ENCODE data around the gene LGALS4.
A peak's percentile ranks its signal among the peaks of the same experiment; 100 is the strongest.
"Not testable (repeated sequence)": the region's sequence is repeated elsewhere in the genome, so short reads cannot be mapped to it uniquely, and the experiment has no call there.

The LGALS4 gene

GRCh38 chr19:38812841-38813320, at the start of gene LGALS4:
Gene LGALS4 (minus strand): TSS chr19:38812945. CDS start chr19:38812886, 59 bp downstream.
- DNase-seq = no peak

DNA sequence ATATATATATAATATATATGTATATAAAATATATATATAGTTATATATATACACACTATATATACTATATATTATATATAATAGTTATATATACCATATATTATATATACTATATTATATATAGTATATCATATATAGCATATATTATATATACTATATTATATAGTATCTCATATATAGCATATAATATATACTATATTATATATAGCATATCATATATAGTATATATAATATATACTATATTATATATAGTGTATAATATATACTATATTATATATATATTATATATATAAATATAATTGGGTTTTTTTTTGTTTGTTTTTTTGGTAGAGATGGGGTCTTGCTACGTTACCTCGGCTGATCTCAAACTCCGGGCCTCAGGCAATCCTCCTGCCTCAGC, 48.6 kb upstream of the LGALS4 start:
- DNase-seq = no peak

GRCh38 chr19:38859631-38860204, 47.0 kb upstream of the LGALS4 start:
- not testable (repeated sequence) for DNase-seq

DNA sequence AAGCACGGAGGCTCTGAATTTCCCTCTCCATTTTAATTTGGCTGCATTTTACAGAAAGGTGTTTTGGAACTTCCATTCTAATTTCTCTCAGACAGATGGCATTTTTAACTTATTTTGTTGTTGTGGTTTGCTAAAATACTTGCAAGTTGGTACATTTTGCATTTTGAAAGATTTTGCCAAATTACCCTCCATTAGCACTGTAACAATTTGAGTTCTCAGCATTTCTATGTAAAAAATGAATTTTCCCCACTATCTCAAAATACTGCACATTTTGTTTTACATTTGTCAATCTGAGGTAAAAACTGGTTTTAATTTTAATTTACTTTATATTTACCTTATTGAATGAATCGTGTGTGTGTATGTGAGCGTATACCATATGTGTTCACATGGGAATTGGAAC, 44.1 kb upstream of the LGALS4 start:
- DNase-seq = no peak

DNA sequence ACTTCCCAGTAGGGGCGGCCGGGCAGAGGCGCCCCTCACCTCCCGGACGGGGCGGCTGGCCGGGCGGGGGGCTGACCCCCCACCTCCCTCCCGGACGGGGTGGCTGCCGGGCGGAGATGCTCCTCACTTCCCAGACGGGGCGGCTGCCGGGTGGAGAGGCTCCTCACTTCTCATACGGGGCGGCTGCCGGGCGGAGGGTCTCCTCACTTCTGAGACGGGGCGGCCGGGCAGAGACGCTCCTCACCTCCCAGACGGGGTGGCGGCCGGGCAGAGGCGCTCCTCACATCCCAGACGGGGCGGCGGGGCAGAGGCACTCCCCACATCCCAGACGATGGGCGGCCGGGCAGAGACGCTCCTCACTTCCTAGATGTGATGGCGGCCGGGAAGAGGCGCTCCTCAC, 43.0 kb upstream of the LGALS4 start:
- not testable (repeated sequence) for DNase-seq

- DNase-seq = not testable (repeated sequence)
Measured at GRCh38 chr19:38854961-38855360, 42.2 kb upstream of the LGALS4 start.

- DNase-seq = no peak
Measured at GRCh38 chr19:38853214-38853613, 40.5 kb upstream of the LGALS4 start.

- DNase-seq = peak; percentile 62
Measured at GRCh38 chr19:38852231-38853044, 39.7 kb upstream of the LGALS4 start.

DNA sequence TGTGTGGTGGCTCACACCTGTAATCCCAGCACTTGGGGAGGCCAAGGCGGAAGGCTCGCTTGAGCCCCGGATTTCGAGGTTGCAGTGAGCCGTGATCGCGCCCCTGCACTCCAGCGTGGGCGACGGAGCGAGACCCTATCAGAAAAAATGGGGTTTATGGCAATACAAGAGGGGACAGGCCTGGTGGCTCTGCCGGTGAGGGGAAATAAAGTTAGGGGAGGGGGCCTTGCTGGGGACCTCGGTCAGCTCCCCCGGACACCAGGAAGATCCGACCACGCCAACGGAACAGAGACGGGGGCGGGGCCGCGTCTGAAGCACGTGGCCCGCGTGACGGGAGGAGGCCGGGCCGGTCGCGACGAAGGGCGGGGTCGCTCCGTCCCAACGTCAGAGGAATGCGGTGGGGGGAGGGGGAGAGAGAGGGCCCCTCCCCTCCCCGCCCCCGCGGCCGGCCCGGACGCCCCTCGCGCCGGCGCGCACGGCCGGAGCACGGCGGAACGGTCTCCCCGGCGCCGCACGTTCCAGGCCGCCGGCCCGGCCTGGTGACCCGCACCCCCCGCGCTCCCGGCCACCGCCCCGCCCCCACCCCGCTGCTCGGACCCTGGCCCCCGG, 39.0 kb upstream of the LGALS4 start:
- DNase-seq = peak; percentile 94

GRCh38 chr19:38850976-38851621, 38.4 kb upstream of the LGALS4 start:
- DNase-seq = peak; percentile 77

GRCh38 chr19:38850436-38850975, 37.8 kb upstream of the LGALS4 start:
- DNase-seq = peak; percentile 85

- peak; percentile 100 for DNase-seq
Measured at GRCh38 chr19:38849860-38850435, 37.2 kb upstream of the LGALS4 start, which contains the start of gene HNRNPL. Gene HNRNPL (minus strand): TSS chr19:38849986. CDS start chr19:38849966, 20 bp downstream.

DNA sequence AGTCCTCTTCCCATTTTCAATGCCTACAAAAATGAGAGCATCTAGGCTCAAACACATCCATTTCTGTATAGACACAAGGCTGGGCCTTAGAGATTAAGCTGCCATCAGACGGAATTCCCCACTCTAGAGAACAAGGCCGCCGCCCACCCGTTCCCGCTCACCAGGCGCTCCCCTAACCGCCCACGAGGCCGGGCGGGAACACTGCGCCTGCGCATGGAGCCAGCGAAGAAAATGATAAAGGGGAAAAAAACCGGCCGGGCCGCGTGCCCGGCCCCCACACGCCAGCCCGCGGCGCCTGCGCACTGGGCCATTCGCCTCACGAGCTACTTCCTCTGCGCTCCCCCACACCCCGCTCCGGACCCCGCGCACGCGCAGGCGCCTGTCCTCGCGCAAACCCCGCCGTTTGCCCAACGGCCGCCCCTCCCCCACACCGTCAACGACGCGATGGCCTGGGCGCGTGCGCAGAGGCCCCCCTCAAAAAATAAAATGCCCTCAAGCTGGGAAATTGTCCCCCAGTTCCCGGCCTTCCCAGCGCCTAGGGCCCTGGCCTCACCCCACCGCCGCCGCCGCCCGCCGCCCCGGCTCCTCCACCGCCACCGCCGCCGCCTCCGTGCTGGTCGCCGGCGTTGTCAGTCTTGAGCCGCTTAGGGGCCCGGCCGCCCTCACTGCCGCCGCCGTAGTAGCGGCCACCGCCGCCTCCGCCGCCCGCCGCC, 36.6 kb upstream of the LGALS4 start:
- DNase-seq = peak; percentile 97

DNA sequence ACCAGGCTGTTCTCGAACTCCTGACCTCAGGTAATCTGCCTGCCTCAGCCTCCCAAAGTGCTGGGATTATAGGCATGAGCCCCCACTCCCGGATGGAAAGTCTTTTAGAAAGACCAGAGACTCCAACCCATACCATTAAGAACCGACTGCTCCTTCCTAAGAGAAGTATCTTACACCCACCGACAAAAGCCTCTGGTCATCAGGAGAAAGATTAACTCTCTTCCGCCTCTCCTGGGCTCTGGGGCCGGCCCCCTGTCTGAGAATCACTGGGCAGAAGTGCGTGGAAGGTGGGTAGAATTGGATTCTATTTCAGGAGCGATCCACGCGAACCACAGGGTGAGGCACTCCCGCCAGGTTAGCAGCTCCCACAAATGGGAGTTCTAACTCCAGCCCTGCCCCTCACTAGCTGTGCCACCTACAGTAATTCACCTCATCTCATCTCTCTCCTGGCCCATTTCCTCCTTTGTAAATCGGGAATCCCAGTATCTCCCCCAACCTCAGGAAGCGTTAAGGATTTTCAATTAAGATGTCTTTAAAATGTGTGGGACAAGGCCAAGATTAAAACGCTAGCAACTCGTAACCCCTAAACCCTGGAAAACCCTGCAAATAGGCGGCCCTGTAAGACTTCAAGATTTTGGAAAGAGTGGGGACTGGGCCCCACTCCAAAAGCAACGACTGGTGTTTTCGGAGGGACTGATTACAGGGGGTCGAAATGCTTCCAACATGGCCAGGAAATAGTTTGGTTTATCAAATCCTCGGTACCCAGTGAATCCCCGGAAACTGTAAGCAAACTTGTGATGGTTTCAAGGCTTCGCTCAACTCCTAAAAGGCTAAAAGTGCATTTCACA, 35.8 kb upstream of the LGALS4 start:
- DNase-seq = no peak

- DNase-seq = no peak
Measured at GRCh38 chr19:38846097-38846496, 33.4 kb upstream of the LGALS4 start.

DNA sequence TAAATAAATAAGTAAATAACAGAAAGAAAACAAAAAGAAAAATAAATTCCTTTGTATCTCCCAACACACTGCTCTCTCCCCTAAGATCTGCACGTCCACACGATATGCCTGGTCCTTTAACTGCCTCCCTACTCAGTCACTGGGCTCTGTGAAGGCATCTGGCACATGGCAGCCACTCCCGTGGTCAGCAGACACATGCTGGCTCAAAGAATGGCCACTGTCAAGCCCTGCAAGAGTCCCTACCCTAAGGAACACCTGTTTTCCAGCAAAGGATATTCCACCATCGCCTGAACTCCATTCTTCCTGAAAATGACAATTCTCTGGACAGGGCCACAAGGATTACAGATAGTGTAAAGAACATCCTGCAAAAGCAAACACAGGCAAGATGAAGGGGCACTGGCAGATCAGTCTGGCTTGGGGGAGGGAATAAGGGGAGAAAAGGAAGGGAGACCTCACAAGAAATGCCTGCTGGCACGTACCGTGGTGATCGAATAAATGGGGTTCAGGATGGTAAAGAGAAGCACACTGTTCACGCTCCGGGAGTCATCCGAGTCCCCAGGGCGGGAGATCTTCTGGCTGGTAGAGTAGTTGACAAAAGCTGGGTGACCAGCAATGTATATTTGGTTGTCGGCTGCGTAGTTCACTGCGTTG, 32.8 kb upstream of the LGALS4 start:
- DNase-seq = no peak

GRCh38 chr19:38844093-38844686, 31.4 kb upstream of the LGALS4 start:
- DNase-seq = no peak

DNA sequence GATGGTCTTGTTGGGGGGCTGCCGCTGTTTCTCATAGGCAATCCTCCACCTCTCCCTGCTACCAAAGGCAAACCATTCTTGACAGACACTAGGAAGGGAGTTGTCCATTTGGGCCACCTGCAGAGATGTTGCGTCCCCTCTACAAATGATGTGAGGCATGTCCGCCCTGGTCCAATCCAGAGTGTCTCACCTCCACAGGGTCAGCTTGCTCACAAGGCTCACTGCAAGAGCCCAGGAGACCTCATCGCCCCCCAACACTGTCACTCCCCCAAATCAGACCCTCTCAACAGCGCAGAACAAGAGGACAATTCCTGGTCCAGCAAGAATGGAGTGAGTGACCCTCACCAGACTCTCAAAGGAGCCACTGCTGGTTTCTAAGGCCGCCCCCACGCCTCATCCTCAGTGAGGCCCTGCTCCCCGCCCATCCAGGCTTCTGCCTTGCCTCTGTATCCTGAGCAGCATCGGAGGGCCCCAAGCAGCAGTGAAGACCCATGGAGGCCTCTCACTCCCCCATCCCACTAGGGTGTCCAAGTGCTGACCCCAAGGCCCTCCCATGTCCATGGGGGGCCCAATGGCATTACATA, 30.5 kb upstream of the LGALS4 start:
- no peak for DNase-seq

DNA sequence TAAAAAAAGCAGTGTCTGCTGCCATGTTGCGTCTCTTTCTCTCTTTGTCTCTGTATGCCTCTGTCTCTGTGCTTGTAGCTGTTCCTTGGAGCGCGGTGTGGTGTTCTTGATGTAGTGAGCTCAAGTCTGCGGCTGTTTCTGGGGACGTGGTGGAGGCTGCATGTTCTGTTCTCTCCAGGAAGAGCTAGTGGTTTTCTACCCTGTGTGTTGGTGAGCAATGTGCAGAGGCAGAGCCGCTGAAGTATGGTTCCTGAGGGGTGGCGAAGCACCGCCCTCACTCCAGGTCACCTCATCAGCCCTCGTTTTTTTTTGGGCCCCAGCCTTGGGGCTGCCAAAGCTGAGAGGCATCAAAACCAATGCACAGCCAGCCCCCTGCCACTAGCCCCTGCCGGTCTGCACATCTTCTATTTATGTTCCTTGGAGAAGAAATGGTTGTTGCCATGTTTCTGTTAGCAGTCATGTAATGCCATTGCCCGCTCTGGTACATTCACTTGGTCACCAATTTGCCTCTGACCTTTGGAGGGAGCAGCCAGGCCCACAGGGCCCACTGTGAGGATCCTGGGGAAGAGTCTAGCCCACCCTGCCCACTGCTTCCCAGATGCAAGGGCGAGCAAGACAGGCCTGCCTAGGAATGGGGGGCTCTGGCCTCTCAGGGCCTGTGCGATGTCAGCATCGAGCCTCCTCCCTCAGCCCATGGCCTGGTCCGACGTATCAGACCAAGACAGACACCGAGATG, 29.9 kb upstream of the LGALS4 start:
- DNase-seq = no peak
